ENCODE results near the gene CRBN.

DNA sequence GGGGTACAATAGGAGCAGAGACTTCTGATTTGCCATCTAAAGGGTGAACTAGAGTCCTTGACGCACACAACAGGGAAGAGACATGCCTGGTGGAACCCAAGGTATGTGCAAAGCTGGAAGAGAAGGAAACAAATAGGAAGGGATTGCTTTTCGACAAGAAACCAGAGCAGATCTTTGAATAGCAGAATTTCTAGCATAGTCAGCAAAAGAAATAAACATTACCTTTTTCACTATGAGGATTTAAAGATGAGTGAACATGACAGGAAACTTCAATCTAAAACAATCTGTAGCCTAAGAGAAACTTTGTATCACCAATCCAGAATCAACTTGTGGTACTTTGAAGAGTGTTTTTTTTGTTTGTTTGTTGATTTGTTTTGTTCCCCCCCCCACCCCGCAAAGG is 74.2 kb downstream of the CRBN start:
- TF ChIP-seq, protein P1, sequence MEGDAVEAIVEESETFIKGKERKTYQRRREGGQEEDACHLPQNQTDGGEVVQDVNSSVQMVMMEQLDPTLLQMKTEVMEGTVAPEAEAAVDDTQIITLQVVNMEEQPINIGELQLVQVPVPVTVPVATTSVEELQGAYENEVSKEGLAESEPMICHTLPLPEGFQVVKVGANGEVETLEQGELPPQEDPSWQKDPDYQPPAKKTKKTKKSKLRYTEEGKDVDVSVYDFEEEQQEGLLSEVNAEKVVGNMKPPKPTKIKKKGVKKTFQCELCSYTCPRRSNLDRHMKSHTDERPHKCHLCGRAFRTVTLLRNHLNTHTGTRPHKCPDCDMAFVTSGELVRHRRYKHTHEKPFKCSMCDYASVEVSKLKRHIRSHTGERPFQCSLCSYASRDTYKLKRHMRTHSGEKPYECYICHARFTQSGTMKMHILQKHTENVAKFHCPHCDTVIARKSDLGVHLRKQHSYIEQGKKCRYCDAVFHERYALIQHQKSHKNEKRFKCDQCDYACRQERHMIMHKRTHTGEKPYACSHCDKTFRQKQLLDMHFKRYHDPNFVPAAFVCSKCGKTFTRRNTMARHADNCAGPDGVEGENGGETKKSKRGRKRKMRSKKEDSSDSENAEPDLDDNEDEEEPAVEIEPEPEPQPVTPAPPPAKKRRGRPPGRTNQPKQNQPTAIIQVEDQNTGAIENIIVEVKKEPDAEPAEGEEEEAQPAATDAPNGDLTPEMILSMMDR (IDR thresholded peaks at IDR 0.05), result no peak
- TF ChIP-seq POLR2AphosphoS5 (IDR thresholded peaks at IDR 0.05), result no peak
- TF ChIP-seq POLR2A (IDR thresholded peaks at IDR 0.05), result no peak
